Right atrium auricular region (tissue), 2 donors: ENCODE data around the gene MPPED2. TPM values are rescaled to one million over a fixed set of nuclear protein-coding genes. Genes with fewer than 3 reads are reported as not detected.

Experiments used
- DNase-seq: peaks from one replicate; pipeline ENCODE4 v3.0.0-alpha.2; 2019; ENCODE audit warnings: low spot score
- H3K27ac ChIP-seq, 2 donors: fragments of 200-600 bp; sonication (generic); 1 replicate in 1 of 2; 2 replicates in 1 of 2; pipeline ENCODE4 v1.5.1; 2016 to 2019
- H3K27me3 ChIP-seq, 2 donors: fragments of 200-600 bp; sonication (generic); one replicate each; pipeline versions ENCODE4 v1.5.1 to v1.6.0; 2017 to 2019
- H3K36me3 ChIP-seq: fragments of 200-600 bp; sonication (generic); one replicate; pipeline ENCODE4 v1.5.1; 2016
- H3K4me1 ChIP-seq, 2 donors: fragments of 200-600 bp; sonication (generic); one replicate each; pipeline versions ENCODE4 v1.5.1 to v1.6.0; 2017 to 2019
- H3K4me3 ChIP-seq, 2 donors: fragments of 200-600 bp; sonication (generic); 1 replicate in 1 of 2; 2 replicates in 1 of 2; pipeline ENCODE4 v1.5.1; 2017 to 2019; ENCODE audit warnings: mild to moderate bottlenecking in 1 of 2, moderate library complexity in 1 of 2
- H3K9me3 ChIP-seq, 2 donors: fragments of 200-600 bp; sonication (generic); one replicate each; pipeline ENCODE4 v1.5.1; 2019
- total RNA-seq, 2 donors: library from RNA; depleted of rRNA; stranded (reverse); fragments of >200 nt; gene quantifications; one replicate each; pipeline ENCODE4 v1.1.0, GENCODE V29; 2016
- TF ChIP-seq, protein P1 (sequence below), 2 donors: fragments of 200-600 bp; sonication (generic); IDR thresholded peaks; one replicate each; pipeline ENCODE4 v1.5.1; 2019; ENCODE audit warnings: antibody characterized with exemption in 2 of 2

MPPED2 gene
- total RNA-seq, 2 donors from 2014 or later, result 1.1 to 1.6 TPM

DNA sequence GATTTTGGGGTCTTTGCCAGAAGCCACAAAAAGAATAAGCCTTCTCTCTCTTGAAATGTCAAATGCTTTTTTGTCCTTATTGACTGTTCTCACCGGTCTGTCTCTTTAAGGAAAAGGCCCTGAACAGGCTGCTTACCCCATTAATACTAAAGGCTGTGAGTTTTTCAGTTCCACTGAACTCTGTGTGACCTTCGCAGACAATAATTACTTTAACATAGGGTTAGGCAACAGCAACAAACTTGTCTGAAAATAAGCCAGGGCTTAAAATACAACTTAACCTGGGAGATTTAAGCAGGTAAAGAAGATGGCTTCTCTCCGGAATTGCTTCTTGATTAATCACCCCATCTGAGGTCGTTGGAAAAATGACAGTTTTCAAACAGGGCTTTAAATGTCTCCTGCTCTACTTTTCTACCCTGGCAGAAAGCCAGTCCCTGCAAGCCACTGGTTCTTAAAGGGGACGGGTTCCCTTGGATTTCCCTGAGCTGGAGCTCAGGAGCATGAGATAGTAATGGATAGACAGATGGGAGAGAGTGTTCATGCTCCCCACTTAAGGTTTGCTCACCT lies 193.8 kb downstream of the MPPED2 start:
- no peaks in the 10 kb centered on the region for H3K9me3 ChIP-seq
- no peaks in the 10 kb centered on the region for H3K27me3 ChIP-seq
- H3K4me3 ChIP-seq, result no peak overlapping the region
- H3K27ac ChIP-seq, result no peak overlapping the region
- TF ChIP-seq, protein P1, sequence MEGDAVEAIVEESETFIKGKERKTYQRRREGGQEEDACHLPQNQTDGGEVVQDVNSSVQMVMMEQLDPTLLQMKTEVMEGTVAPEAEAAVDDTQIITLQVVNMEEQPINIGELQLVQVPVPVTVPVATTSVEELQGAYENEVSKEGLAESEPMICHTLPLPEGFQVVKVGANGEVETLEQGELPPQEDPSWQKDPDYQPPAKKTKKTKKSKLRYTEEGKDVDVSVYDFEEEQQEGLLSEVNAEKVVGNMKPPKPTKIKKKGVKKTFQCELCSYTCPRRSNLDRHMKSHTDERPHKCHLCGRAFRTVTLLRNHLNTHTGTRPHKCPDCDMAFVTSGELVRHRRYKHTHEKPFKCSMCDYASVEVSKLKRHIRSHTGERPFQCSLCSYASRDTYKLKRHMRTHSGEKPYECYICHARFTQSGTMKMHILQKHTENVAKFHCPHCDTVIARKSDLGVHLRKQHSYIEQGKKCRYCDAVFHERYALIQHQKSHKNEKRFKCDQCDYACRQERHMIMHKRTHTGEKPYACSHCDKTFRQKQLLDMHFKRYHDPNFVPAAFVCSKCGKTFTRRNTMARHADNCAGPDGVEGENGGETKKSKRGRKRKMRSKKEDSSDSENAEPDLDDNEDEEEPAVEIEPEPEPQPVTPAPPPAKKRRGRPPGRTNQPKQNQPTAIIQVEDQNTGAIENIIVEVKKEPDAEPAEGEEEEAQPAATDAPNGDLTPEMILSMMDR (IDR thresholded peaks at IDR 0.05), result no peak
- no peaks in the 10 kb centered on the region for H3K36me3 ChIP-seq
- peaks cover 0 to 11% of the 10 kb centered on the region in 2 donors for H3K4me1 ChIP-seq
- no peak for DNase-seq

DNA sequence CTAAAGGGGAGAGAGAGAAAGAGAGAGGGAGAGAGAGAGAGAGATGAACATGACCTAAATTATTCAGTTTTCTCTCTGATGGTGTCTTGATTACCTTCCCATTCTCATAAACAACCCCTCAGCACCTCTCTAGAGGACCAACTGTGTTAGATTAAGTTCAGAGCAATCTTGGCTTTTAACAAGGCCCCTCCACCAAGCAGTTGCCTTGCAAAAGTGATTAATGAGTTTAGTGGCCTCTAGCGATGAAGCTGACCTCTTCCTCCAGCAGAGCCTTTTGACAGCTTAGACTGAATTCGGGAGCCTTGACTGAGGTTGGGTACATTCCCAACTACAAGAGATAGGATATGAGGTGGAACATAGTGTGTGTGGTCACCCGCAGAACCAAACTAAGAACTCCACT lies 197.2 kb downstream of the MPPED2 start:
- DNase-seq, result no peak
- H3K36me3 ChIP-seq, result no peaks in the 10 kb centered on the region
- no peak overlapping the region for H3K4me3 ChIP-seq
- TF ChIP-seq, protein P1 (IDR thresholded peaks at IDR 0.05), result no peak
- H3K9me3 ChIP-seq, result no peaks in the 10 kb centered on the region
- H3K27me3 ChIP-seq, result no peaks in the 10 kb centered on the region
- H3K4me1 ChIP-seq, result peaks cover 0 to 11% of the 10 kb centered on the region in 2 donors
- no peak overlapping the region for H3K27ac ChIP-seq

DNA sequence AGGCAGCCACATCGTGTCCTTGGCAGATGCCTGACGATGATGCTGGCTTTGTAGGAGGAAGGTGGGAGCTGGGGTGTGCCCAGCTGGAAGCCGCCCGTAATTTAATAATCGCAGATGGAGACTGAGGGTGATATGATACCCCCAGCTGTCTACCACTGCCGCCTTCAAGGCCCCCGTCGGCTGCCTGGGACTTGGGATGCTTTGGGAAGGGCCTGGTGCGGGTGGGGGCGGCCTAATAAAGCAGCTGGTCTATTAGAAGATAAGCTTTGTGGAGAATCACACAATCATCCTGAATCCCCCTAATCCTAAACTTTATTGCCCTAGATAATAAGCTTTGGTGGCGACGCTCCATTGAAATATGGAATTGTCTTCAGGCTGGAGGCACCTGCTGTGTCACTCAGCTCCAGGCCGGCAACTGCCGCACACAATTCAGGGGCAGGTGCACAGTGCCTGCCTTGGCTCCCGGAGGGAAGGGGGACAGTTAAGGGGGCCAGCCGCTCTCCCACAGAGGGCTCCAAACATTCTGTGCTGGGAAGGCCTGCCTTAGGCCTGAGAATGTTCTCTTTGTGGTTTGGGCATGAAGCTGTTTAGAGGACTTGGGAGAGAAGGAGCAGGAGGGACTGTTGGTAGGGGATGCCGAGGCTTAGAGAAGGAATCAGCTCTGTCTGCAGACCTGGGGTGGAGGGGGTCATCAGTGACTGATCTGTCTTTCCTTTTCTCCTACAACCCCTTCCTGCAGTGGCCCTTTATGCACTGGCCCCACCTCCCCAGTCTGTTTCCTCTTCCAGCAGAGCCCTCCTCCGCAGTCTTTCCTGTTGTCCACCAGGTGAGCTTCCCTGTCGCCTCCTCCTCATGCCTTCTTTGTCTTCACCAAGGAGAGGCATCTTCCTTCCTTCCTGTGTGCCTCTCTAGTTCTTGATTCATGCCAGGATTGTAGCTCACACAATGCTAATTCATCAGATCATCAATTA lies 198.0 kb downstream of the MPPED2 start:
- TF ChIP-seq, protein P1 (IDR thresholded peaks at IDR 0.05), result no peak
- Histone ChIP-seq H3K9me3 (no peaks in the 10 kb centered on the region), H3K27ac (no peak overlapping the region), H3K36me3 (no peaks in the 10 kb centered on the region), H3K27me3 (no peaks in the 10 kb centered on the region), H3K4me3 (no peak overlapping the region), H3K4me1 (peaks cover 0 to 11% of the 10 kb centered on the region in 2 donors)
- DNase-seq, result no peak

DNA sequence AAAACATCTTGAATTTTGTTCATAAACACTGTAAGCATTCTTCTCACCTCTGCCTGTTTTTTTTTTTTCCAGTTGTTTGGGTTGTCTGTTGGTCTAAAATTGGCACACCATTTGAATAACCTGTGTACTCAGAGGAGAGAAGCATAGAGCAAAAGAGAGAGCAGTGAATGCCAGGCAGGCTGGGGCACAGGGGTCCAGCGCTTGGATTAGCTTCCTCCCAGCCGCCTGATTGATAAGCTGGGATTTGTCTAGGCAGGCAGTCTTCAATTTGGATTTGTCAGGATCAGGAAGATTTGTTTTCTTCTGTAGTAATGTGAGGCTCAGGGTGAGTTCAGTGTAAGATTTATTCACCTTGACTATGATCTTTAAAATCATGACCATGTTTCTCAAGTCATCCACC lies 204.3 kb downstream of the MPPED2 start:
- no peak for DNase-seq
- Histone ChIP-seq H3K36me3 (no peaks in the 10 kb centered on the region), H3K9me3 (no peaks in the 10 kb centered on the region), H3K27ac (no peak overlapping the region), H3K27me3 (no peaks in the 10 kb centered on the region), H3K4me3 (no peak overlapping the region), H3K4me1 (no peaks in the 10 kb centered on the region)
- TF ChIP-seq, protein P1 (IDR thresholded peaks at IDR 0.05), result no peak

DNA sequence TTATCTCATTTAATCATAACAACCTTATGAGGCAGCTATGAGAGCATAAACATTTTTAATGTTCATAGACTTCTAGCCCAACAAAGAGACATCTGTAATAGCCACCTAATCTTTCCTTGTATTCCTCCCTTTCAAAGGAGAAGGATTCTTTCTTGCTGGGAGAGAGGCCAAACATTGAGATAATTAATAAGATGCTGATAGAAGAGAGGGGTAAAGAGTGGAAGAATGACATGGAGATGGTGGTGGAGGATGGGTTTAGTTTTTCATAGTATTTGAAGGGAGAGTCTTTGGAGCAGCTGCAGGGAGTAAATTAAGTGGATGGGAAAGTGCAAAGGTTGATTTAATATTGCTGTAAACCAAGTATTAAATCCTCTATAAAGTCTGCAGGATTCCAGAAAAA lies 205.3 kb downstream of the MPPED2 start:
- no peak overlapping the region for H3K27ac ChIP-seq
- no peak for DNase-seq
- no peak overlapping the region for H3K4me3 ChIP-seq
- H3K27me3 ChIP-seq, result no peaks in the 10 kb centered on the region
- H3K9me3 ChIP-seq, result no peaks in the 10 kb centered on the region
- TF ChIP-seq, protein P1 (IDR thresholded peaks at IDR 0.05), result no peak
- H3K4me1 ChIP-seq, result no peaks in the 10 kb centered on the region
- no peaks in the 10 kb centered on the region for H3K36me3 ChIP-seq
